Amniotic epithelial cell (primary cell): ENCODE data around the gene USH2A.

Source experiments
- DNase-seq: peaks from one replicate; pipeline ENCODE4 v3.0.0-alpha.2; 2010; ENCODE audit warnings: low read depth

Gene USH2A

GRCh38 chr1:215779729-215780128 is 643.5 kb downstream of the USH2A start:
- no peak for DNase-seq

DNA sequence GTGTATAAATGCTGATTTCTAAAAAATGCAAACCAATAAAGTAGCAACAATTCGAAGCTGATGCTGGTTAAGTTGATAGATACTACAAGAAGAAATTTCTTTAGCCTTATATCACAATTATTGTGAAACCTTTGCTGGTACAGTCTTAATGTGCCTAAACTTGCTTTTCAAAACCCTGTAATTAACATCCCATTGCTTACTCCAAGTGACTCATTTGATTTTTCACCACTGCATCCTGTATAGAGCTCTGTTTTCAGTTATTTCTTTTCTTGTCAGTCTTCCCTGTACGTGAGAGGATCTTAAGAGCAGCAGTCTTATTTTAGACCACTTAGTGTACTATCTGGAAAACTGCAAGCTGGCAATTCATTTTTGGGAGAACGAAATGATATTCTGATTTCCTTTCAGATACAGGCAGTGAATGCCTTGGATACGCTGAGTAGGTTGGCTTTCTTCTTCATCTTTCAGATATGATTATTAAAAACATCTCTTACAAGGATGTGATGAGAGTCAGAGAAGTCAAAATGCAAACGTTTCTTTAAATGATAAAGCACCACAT is 645.8 kb downstream of the USH2A start:
- DNase-seq, result peak; percentile 35

DNA sequence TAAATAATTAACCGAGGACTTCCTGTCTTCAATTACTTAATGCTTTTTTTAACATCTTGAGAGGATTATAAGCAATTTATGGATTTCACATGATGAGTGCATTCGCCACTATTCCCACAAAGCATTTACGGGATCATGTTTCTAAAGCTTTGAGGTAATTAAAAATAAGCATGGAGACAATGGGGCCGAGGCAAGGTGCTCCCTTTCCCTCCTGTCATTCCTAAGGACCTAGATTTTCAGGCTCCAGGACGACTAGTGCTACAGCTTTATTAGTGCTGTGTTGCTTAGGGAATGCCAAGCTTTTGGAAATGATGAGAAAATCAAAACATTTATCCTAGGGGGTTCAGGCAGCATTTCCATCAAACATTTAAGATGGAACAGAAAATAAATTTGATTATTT is 646.9 kb downstream of the USH2A start:
- DNase-seq, result no peak

- DNase-seq, result no peak
These were observed 651.1 kb downstream of the USH2A start for GRCh38 chr1:215772151-215772550.

GRCh38 chr1:215768303-215768702 is 654.9 kb downstream of the USH2A start:
- DNase-seq, result no peak

DNA sequence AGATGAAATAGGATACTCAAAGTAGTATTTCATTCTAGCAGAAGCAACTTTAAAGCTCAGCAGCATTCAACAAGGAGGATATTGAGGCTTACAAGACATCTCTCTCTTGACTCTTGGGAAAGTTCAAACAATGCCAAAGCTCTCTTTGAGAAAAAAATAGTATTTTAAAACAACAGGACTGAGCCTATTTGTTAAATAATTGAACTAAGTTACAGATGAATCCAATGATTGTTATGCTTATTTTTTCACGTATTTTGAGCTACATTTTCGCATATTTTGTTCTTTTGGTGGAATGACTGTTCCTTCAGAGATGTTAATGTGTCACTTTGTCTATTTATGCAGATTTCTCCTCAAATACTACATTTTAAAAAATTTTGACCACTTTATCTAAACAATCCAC is 655.5 kb downstream of the USH2A start:
- no peak for DNase-seq

GRCh38 chr1:215766521-215766920 is 656.7 kb downstream of the USH2A start:
- DNase-seq, result no peak

DNA sequence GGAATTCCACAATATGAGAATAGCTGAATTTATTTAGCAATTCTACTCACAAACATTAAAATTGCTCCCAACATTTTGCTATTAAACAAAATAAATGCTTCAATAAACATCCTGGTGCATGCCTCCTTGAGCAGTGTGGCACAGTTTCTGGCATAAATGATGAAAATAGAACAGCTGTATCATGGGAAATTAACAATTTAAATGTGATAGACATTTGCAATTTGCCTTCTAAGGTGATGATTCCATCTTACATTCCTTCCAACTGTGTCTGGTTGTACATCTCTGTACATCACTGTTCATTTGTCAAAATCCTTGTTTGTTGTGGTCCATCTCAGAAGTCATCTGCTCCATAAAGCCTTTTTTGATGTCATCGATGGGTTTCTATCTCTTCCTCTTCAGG is 657.4 kb downstream of the USH2A start:
- DNase-seq, result no peak

GRCh38 chr1:215761446-215761845 is 661.8 kb downstream of the USH2A start:
- DNase-seq, result no peak

- DNase-seq, result no peak
These were observed 669.1 kb downstream of the USH2A start for GRCh38 chr1:215754112-215754511.

DNA sequence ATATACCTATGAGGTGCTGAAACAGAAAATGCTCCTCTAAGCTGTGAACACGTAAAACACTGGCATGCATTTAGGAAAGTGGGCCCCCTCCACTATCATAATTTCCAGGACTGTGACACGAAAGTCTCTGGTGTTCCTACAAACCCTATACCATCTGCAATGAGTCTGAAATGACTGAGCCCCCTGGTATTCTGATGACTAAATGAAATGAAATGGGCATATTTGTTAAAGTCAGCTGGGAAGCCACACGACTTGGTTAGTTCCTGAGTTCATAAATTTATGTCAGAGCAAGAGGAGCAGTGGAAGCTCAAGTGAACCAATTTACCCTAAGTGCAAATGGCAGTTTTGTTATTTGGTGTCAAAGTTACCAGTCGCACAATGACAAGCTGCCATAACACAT is 673.8 kb downstream of the USH2A start:
- DNase-seq, result peak; percentile 48

GRCh38 chr1:215748431-215748830 is 674.8 kb downstream of the USH2A start:
- peak; percentile 5 for DNase-seq

GRCh38 chr1:215744419-215744818 is 678.8 kb downstream of the USH2A start:
- peak; percentile 21 for DNase-seq

GRCh38 chr1:215739025-215739424 is 684.2 kb downstream of the USH2A start:
- no peak for DNase-seq

- no peak for DNase-seq
These were observed 691.5 kb downstream of the USH2A start for GRCh38 chr1:215731699-215732098.

GRCh38 chr1:215730600-215730999 is 692.6 kb downstream of the USH2A start:
- no peak for DNase-seq

GRCh38 chr1:215728169-215728568 is 695.1 kb downstream of the USH2A start:
- DNase-seq, result no peak

DNA sequence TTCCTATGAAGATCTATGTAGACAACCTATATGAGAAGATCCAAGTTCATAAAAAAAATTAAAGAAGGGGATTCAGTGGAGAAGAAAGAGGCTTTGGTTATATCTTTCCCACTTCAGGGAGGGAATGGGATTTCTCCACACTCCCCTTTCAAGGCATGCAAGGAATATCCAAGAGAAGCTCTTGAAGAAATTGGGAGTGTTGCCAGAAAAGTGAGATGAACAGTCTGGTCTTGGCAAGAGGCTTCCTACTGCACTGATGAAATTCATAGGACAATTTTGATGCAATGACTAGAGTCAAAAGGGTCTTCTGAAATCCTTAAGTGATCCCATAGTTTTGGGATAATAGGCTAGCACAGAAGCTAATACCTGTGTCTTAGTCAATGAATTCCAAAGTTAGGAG is 703.1 kb downstream of the USH2A start:
- DNase-seq, result peak; percentile 4

- peak; percentile 4 for DNase-seq
These were observed 703.7 kb downstream of the USH2A start for GRCh38 chr1:215719552-215719951.

- no peak for DNase-seq
These were observed 704.5 kb downstream of the USH2A start for GRCh38 chr1:215718575-215719287.

- DNase-seq, result no peak
These were observed 705.4 kb downstream of the USH2A start for GRCh38 chr1:215717677-215718426.

DNA sequence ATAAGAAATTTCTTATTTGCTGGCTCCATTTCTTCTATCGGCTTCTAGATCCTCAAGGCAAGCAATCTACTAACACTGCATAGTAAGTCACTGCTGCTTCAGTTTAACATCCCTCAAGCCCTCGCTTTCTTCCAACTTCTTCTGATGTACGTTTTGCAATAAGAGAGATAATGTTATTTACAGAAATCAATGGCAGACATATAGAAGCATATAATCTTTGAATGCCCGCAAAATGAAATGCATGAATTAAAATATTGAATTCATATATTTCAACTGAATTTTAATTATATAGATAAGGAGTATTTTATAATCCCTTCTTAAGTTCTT is 712.4 kb downstream of the USH2A start:
- no peak for DNase-seq
